GM12872 (cell line): ENCODE data around the gene CLEC4M.

ENCODE experiments used
- TF ChIP-seq, protein P1 (sequence below): IDR thresholded peaks from 3 replicates; pipeline ENCODE4 v1.5.1; 2011; ENCODE audit warnings: low read depth, mild to moderate bottlenecking, low read length, moderate library complexity; ENCODE audit not compliant: insufficient read depth

CLEC4M gene

DNA sequence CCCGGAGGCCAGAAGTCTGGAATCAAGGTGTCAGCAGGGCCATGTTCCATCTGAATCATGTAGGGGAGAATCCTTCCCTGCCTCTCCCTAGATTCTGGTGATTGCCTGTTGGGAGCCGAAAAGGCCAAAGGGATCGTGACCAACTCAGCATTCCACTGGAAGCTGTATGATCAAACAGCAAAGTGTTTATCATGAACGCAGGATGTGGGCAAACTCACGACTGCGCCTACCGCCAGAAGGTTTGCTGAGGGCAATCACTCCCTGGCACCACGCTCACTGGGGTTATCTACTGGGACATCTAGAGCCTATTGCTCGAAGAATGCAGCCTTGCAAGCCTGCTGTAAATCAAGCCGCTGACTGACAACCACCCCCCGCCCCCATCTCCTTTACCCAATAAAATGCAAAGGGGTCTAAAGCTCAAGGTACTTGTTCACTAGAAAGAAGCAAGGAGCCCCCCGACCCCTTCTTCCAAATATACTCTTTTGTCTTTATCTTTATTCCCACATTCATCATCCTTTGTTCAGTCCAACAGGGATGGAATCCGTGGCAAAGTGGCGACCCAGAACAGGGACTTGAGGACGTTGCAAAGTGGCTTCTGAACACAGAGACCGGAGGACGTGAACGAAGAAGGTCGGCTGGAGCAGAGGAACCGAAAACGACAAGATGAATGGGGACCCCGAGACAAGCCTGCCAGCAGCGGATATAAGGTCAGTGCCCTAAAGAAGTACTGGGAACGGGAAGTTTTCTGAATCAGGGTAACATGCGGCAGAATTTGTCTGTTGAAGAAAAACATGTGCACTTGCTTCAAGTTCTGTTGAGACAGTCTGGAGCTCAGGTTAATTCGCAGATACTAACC, 16.8 kb downstream of the CLEC4M start:
- TF ChIP-seq, protein P1, sequence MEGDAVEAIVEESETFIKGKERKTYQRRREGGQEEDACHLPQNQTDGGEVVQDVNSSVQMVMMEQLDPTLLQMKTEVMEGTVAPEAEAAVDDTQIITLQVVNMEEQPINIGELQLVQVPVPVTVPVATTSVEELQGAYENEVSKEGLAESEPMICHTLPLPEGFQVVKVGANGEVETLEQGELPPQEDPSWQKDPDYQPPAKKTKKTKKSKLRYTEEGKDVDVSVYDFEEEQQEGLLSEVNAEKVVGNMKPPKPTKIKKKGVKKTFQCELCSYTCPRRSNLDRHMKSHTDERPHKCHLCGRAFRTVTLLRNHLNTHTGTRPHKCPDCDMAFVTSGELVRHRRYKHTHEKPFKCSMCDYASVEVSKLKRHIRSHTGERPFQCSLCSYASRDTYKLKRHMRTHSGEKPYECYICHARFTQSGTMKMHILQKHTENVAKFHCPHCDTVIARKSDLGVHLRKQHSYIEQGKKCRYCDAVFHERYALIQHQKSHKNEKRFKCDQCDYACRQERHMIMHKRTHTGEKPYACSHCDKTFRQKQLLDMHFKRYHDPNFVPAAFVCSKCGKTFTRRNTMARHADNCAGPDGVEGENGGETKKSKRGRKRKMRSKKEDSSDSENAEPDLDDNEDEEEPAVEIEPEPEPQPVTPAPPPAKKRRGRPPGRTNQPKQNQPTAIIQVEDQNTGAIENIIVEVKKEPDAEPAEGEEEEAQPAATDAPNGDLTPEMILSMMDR: no peak

DNA sequence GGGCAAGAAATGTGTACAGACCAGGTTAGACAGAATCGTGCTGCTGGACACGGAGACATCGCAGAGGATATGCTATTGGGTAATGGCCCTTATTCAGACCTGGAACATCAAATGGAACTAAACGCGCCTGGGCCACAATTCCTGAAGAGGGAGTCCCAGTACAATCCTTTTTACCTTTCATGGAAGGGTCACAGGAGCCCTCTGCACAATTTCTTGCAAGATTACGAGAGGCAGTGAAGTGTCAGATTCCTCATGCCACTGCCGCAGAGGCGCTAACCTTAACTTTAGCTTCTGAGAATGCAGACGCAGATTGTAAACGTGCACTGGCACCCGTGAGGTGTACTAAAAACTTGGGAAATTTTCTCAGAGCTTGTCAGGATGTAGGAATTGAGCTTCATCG, 18.1 kb downstream of the CLEC4M start:
- TF ChIP-seq, protein P1: no peak

DNA sequence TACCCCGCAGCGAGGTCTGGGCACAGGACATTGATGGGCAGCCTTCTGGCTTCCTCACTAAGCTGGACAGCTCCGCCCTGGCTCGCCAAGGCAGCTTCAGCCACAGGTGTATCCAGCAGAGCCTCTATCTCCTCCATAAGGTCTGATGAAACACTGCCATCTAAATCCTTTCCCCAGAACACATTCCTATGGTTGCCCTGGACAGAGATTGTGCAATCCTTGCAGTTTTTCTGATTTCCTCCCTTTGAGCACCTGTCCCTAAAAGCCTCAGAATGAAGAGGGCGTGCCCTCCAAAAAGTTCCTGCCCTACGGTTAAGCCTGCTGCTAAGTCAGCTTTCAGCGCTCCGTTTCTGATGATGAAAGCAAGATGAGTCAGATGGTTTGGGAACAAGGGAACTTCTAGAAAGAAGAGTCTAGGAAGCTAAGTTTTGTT, 21.0 kb downstream of the CLEC4M start:
- TF ChIP-seq, protein P1: no peak

DNA sequence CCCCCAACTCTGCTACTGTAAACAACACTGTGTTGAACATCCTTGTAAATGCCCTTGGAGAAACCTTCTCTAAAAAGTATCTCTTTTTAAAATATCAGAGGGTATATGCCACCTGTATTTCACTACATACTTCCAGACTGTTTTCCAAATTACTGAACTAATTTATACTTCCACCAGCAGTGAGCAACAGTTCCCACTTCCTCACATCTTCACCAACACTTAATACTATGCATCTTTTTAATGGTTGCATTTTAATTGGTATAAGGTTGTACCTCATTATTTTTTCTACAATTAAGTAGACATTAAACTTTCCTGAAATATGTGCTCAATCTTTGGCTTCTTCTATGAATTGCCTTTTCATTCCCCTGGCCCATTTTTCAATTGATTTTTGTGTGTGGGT, 21.8 kb downstream of the CLEC4M start:
- TF ChIP-seq, protein P1: no peak

DNA sequence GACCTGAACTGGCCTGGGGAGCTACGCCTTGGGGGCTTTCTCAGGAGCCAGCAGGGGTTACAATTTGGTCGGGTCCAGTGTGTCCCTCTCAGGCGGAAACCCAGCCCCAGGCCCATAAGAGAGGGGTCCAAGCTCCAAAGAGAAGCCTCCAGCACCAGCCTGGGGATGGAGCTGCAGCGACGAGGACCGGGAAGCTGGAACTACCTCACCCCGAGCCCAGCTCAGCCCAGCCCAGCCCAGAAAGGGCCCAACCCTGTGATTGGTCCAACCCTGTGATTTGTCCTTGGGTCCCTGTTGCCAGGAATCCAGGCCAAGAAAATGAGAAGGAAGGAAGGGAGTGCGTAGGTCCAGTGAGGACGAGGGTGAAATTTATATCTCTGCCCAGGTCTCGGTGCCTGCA, 24.1 kb downstream of the CLEC4M start:
- TF ChIP-seq, protein P1: no peak

DNA sequence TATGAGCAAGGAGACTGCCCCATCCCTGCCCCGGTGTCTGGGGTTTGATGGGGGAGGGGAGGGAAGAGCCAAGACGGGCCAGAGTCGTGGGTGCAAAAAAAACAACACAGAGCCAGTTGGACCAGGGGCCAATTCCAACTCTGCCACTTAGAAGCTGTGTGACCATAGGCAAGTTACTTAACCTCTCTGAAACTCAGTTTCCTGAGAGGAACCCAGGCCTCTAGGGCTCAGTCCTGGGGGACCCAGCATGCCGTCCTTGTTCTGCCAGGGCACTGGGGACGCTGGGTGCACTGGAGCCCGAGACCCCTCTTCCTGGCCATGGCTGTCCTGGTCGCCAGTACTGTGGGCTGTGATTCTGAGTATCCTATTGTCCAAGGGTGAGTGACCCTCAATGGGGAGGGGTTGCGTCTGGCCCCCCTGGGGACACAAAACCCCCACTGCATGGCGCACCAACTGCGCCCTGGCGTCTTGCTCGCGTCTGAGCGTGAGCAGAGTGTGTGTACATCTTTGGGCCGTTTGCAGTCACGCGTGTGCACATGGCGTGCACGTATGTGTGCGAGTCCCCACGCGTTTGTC, 24.6 kb downstream of the CLEC4M start:
- TF ChIP-seq, protein P1: no peak

DNA sequence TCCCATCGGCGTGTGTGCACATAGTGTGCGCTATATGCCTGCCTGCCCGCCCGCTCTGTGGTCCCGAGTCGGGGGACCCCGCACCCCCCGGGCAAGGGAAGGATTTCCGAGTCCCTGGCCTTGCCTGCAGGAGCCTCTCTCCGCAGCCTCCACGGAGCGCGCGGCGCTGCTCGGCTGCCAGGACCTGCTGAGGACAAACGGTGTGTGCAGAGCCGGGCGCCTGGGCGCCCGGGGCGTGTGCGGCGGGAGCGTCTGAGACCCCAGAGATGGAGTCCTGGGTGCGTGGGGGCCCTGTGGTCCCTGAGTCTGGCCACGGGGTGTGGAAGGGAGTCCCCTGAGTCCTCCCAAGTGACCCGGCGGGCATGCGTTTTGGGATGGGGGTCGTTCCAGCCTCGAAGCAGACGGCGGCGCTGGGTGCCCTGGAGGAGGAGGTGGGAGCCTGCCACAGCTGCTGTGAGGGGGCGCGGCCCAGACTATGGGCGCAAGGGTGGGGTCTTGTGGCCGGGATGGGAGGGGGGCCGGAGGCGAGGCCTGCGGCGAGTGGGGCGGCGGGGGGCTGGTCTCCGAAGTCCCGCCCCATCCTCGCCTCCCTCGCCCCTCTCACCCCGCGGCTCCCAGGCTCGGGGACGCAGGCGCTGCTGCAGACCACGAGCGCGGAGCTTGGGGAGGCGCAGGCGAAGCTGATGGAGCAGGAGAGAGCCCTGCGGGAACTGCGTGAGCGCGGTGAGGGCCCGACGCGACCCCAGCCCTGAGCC, 25.3 kb downstream of the CLEC4M start:
- TF ChIP-seq, protein P1: no peak
